HCT116 (cell line): Measurements from ENCODE around the gene PNLIPRP3. TPM values are rescaled to one million over a fixed set of nuclear protein-coding genes. Genes with fewer than 3 reads are reported as not detected.

Source experiments
- ATAC-seq: fragments of 200-7000 bp; cut with Tn5 transposase; 2 replicates; pipeline ENCODE4 v1.9.1; 2020; ENCODE audit warnings: mild to moderate bottlenecking, moderate library complexity
- BruUV-seq: library from RNA; stranded (reverse); fragments of 400-500 nt; replicated peaks from 2 replicates; lab custom pipeline; 2021; lab: Mats Ljungman, UMichigan
- CTCF ChIA-PET: fragments of 300-600 bp; sonication (Branson Sonifier 250); formaldehyde crosslinking; loops from one replicate; lab custom pipeline; 2021; ENCODE audit warnings: antibody characterized with exemption; lab: Charles Lee
- POLR2A ChIA-PET: fragments of 300-600, 350-600 bp; sonication (Branson Sonifier 250); formaldehyde crosslinking; loops from one replicate; lab custom pipeline; 2021; ENCODE audit warnings: antibody characterized with exemption; lab: Charles Lee
- RAD21 ChIA-PET, 2 experiments: fragments of 300-600 bp; sonication (Branson Sonifier 250); formaldehyde crosslinking; loops; one replicate each; lab custom pipeline; 2023; ENCODE audit warnings: low total read pairs in 2 of 2; ENCODE audit not compliant: uncharacterized antibody in 2 of 2, unreplicated experiment in 2 of 2, low non-redundant PET in 1 of 2; lab: Charles Lee
- DNase-seq: peaks from one replicate; pipeline ENCODE4 v3.0.0-alpha.2; 2010; ENCODE audit warnings: low read depth, low spot score
- H2AFZ ChIP-seq: fragments of 200-600 bp; shearing (Covaris generic), sonication (generic); 2 replicates; pipeline ENCODE4 v1.6.1; 2017; ENCODE audit warnings: low read depth, mixed run types, mixed read lengths, antibody characterized with exemption, low read length; ENCODE audit not compliant: poor library complexity, severe bottlenecking
- H3K27ac ChIP-seq: 2 replicates; pipeline ENCODE4 v1.5.1; 2012; ENCODE audit warnings: low read depth, low read length
- H3K27me3 ChIP-seq: fragments of 200-600 bp; sonication (generic); 2 replicates; pipeline ENCODE4 v1.6.1; 2016; ENCODE audit warnings: mixed run types, low read length, mixed read lengths; ENCODE audit not compliant: insufficient read depth
- H3K36me3 ChIP-seq, 2 experiments: fragments of 200-500 bp in 1 of 2; fragments of 200-600 bp in 1 of 2; sonication (Bioruptor generic) in 1 of 2; sonication (generic) in 1 of 2; 2 replicates each; pipeline versions ENCODE4 v1.5.1 to v1.6.1; 2014 to 2016; ENCODE audit warnings: low read length in 2 of 2, inconsistent platforms in 1 of 2, mixed read lengths in 1 of 2, mixed run types in 1 of 2; ENCODE audit not compliant: insufficient read depth in 2 of 2, control insufficient read depth in 1 of 2
- H3K4me1 ChIP-seq, 2 experiments: fragments of 200-600 bp in 1 of 2; sonication (generic) in 1 of 2; 2 replicates each; pipeline versions ENCODE4 v1.5.1 to v1.6.1; 2012 to 2017; ENCODE audit warnings: low read length in 2 of 2, inconsistent platforms in 1 of 2, mild to moderate bottlenecking in 1 of 2, mixed read lengths in 1 of 2, mixed run types in 1 of 2, moderate library complexity in 1 of 2; ENCODE audit not compliant: insufficient read depth in 2 of 2, control insufficient read depth in 1 of 2
- H3K4me2 ChIP-seq: fragments of 200-600 bp; sonication (generic); 2 replicates; pipeline ENCODE4 v1.6.1; 2017; ENCODE audit warnings: mixed run types, low read length, mixed read lengths
- H3K4me3 ChIP-seq, 2 experiments: fragments of 200-600 bp in 1 of 2; sonication (generic) in 1 of 2; replicated peaks in 1 of 2; 2 replicates each; pipeline ENCODE4 v1.5.1; 2011 to 2016; ENCODE audit warnings: low read length in 2 of 2, control low read depth in 1 of 2, low read depth in 1 of 2, mild to moderate bottlenecking in 1 of 2, mixed read lengths in 1 of 2, mixed run types in 1 of 2
- H3K79me2 ChIP-seq: fragments of 200-600 bp; sonication (generic); 2 replicates; pipeline ENCODE4 v1.6.1; 2017; ENCODE audit warnings: mild to moderate bottlenecking, mixed run types, low read length, moderate library complexity, mixed read lengths; ENCODE audit not compliant: insufficient read depth
- H3K9ac ChIP-seq: fragments of 200-600 bp; sonication (generic); 2 replicates; pipeline ENCODE4 v1.6.1; 2016; ENCODE audit warnings: low read length, mixed read lengths
- H3K9me2 ChIP-seq: fragments of 200-600 bp; sonication (generic), shearing (Covaris generic); 2 replicates; pipeline ENCODE4 v1.6.1; 2017; ENCODE audit warnings: mixed run types, mild to moderate bottlenecking, moderate library complexity; ENCODE audit not compliant: insufficient read depth
- H3K9me3 ChIP-seq, 2 experiments: fragments of 200-500 bp in 1 of 2; fragments of 200-600 bp in 1 of 2; sonication (Bioruptor generic) in 1 of 2; sonication (generic) in 1 of 2; 2 replicates each; pipeline ENCODE4 v1.6.1; 2014 to 2017; ENCODE audit warnings: low read length in 2 of 2, mixed read lengths in 2 of 2, inconsistent platforms in 1 of 2, low read depth in 1 of 2, mild to moderate bottlenecking in 1 of 2, mixed run types in 1 of 2, moderate library complexity in 1 of 2; ENCODE audit not compliant: control insufficient read depth in 1 of 2, insufficient read depth in 1 of 2
- H4K20me1 ChIP-seq: fragments of 200-600 bp; sonication (generic), shearing (Covaris generic); 2 replicates; pipeline ENCODE4 v1.6.1; 2017; ENCODE audit warnings: mixed run types, mild to moderate bottlenecking, moderate library complexity; ENCODE audit not compliant: insufficient read depth
- ATF3 ChIP-seq: IDR thresholded peaks from 2 replicates; pipeline ENCODE4 v1.6.1; 2012
- CBX3 ChIP-seq: IDR thresholded peaks from 2 replicates; pipeline ENCODE4 v1.6.1; 2012; ENCODE audit warnings: low read depth
- CEBPB ChIP-seq: IDR thresholded peaks from 2 replicates; pipeline ENCODE4 v1.6.1; 2012; ENCODE audit warnings: low read depth
- CTCF ChIP-seq, 3 experiments: fragments of 200-600 bp in 1 of 3; sonication (generic) in 1 of 3; IDR thresholded peaks in 2 of 3; conservative IDR thresholded peaks in 1 of 3; 2 replicates each; pipeline ENCODE4 v1.5.1; 2012 to 2017; ENCODE audit warnings: low read depth in 2 of 3, low read length in 2 of 3, antibody characterized with exemption in 1 of 3, borderline replicate concordance in 1 of 3, control low read depth in 1 of 3, mild to moderate bottlenecking in 1 of 3, mixed read lengths in 1 of 3, mixed run types in 1 of 3, moderate library complexity in 1 of 3; ENCODE audit not compliant: insufficient read depth in 1 of 3
- EGR1 ChIP-seq: IDR thresholded peaks from 2 replicates; pipeline ENCODE4 v1.6.1; 2012; ENCODE audit warnings: low read depth
- ELF1 ChIP-seq: IDR thresholded peaks from 2 replicates; pipeline ENCODE4 v1.6.1; 2012; ENCODE audit warnings: low read depth, borderline replicate concordance
- EZH2 ChIP-seq: fragments of 200-600 bp; sonication (generic); IDR thresholded peaks from 2 replicates; pipeline ENCODE4 v1.6.1; 2017; ENCODE audit warnings: antibody characterized with exemption, mixed run types
- EZH2phosphoT487 ChIP-seq: fragments of 200-600 bp; IDR thresholded peaks from 2 replicates; pipeline ENCODE4 v1.6.1; 2018; ENCODE audit warnings: antibody characterized with exemption, borderline replicate concordance
- FOSL1 ChIP-seq: IDR thresholded peaks from 2 replicates; pipeline ENCODE4 v1.6.1; 2012; ENCODE audit warnings: low read depth
- JUND ChIP-seq: IDR thresholded peaks from 2 replicates; pipeline ENCODE4 v1.6.1; 2012
- POLR2A ChIP-seq: IDR thresholded peaks from 2 replicates; pipeline ENCODE4 v1.7.0; 2011; ENCODE audit warnings: borderline replicate concordance; ENCODE audit not compliant: insufficient read depth, insufficient read length; ENCODE audit errors: extremely low read depth
- POLR2AphosphoS5 ChIP-seq: IDR thresholded peaks from 2 replicates; pipeline ENCODE4 v1.6.1; 2011; ENCODE audit warnings: mild to moderate bottlenecking, low read depth, low read length, moderate library complexity
- RAD21 ChIP-seq: IDR thresholded peaks from 2 replicates; pipeline ENCODE4 v1.6.1; 2012; ENCODE audit warnings: low read depth, mild to moderate bottlenecking
- REST ChIP-seq: IDR thresholded peaks from 2 replicates; pipeline ENCODE4 v1.6.1; 2012; ENCODE audit warnings: low read depth
- SIN3A ChIP-seq: IDR thresholded peaks from 2 replicates; pipeline ENCODE4 v1.6.1; 2012; ENCODE audit warnings: low read depth
- SP1 ChIP-seq: IDR thresholded peaks from 2 replicates; pipeline ENCODE4 v1.6.1; 2012; ENCODE audit warnings: low read depth
- TCF7L2 ChIP-seq: IDR thresholded peaks from 2 replicates; pipeline ENCODE4 v1.7.0; 2011; ENCODE audit warnings: borderline replicate concordance, inconsistent platforms; ENCODE audit not compliant: insufficient read depth, insufficient read length; ENCODE audit errors: extremely low read depth
- YY1 ChIP-seq: IDR thresholded peaks from 2 replicates; pipeline ENCODE4 v1.6.1; 2011; ENCODE audit warnings: low read length, low read depth, moderate library complexity, mild to moderate bottlenecking; ENCODE audit not compliant: insufficient replicate concordance; ENCODE audit errors: extremely low read depth
- ZFX ChIP-seq: fragments of 450-650 bp; IDR thresholded peaks from 2 replicates; pipeline ENCODE4 v1.6.1; 2017
- ZNF274 ChIP-seq: fragments of 200-500 bp; sonication (Bioruptor generic); IDR thresholded peaks from 2 replicates; pipeline ENCODE4 v1.6.1; 2014; ENCODE audit warnings: mild to moderate bottlenecking, low read depth, low read length, inconsistent platforms
- intact Hi-C: fragments of 100-400 bp; cut with micrococcal nuclease; formaldehyde crosslinking; loops from 2 replicates; pipeline ENCODE4 v1.10.0; 2022
- total RNA-seq: library from RNA; stranded (reverse); gene quantifications from one replicate; pipeline ENCODE4 v1.2.1, GENCODE V29; 2021; ENCODE audit not compliant: unreplicated experiment

Gene PNLIPRP3
- total RNA-seq, 1 experiment from 2014 or later: not detected

GRCh38 chr10:116385311-116385710 is 42.3 kb upstream of the PNLIPRP3 start:
- no peaks in the 10 kb centered on the region for H3K4me1 ChIP-seq
- no peaks in the 10 kb centered on the region for H3K9me3 ChIP-seq
- H3K27me3 ChIP-seq: peaks cover 76% of the 10 kb centered on the region
- POLR2A ChIA-PET: no interaction called here
- intact Hi-C loops: no loop called here
- no peaks in the 10 kb centered on the region for H4K20me1 ChIP-seq
- H3K27ac ChIP-seq: no peak overlapping the region
- no peak for DNase-seq
- H3K79me2 ChIP-seq: no peaks in the 10 kb centered on the region
- H3K4me2 ChIP-seq: no peak overlapping the region
- H3K4me3 ChIP-seq: no peak overlapping the region
- no peaks in the 10 kb centered on the region for H3K36me3 ChIP-seq
- no peaks in the 10 kb centered on the region for H3K9me2 ChIP-seq
- CTCF ChIA-PET: interaction anchor here (0.9 to 1.2 kb wide), 4 partner anchors 10 to 966 kb away, joined by 3 to 5 read pairs (median 4); no protein-coding TSS in a partner anchor
- TF ChIP-seq TCF7L2: no peak
- TF ChIP-seq ZFX: no peak
- TF ChIP-seq REST: no peak
- no peak for TF ChIP-seq CEBPB
- no peak for TF ChIP-seq EZH2
- TF ChIP-seq CBX3: no peak
- no peak for TF ChIP-seq JUND
- TF ChIP-seq FOSL1: no peak
- TF ChIP-seq EZH2phosphoT487: no peak
- TF ChIP-seq YY1: no peak
- TF ChIP-seq RAD21: no peak
- no peak for TF ChIP-seq ATF3
- no peak for TF ChIP-seq SIN3A
- no peak for TF ChIP-seq SP1
- no peak for TF ChIP-seq POLR2AphosphoS5
- no peak for TF ChIP-seq EGR1
- no peak for TF ChIP-seq POLR2A
- TF ChIP-seq ELF1: no peak
- no peak for TF ChIP-seq ZNF274
- TF ChIP-seq CTCF (IDR thresholded peaks at IDR 0.05 in 2 of 3, conservative IDR thresholded peaks at IDR 0.05 in 1 of 3; ENCODE audit: borderline replicate concordance in 1 of 3, insufficient read depth in 1 of 3, low read depth in 2 of 3, low read length in 2 of 3): no peak
- TF ChIP-seq, all 23 proteins: peak for 0
- peak; percentile 68 for ATAC-seq
- Histone ChIP-seq H3K9ac (no peak overlapping the region), H2AFZ (no peak overlapping the region)
- RAD21 ChIA-PET: interaction anchor here in 1 of 2 experiments (0.8 kb wide), 1 partner anchor 953 kb away, joined by 3 read pairs; no protein-coding TSS in a partner anchor
- no TSS peak for BruUV-seq
